ENCODE measurements around the gene SPNS1. TPM values are rescaled to one million over a fixed set of nuclear protein-coding genes. Genes with fewer than 3 reads are reported as not detected.

Gene SPNS1
- total and polyA plus RNA-seq, 9 donors = 4.5 to 25.5 (median 17.4) TPM

GRCh38 chr16:28987170-28987853 is 12.7 kb downstream of the SPNS1 start:
- TF ChIP-seq EP300 (IDR thresholded peaks at IDR 0.05) (no peak), POLR2A (IDR thresholded peaks at IDR 0.05) (no peak)
- H3K4me3 ChIP-seq = no peak overlapping the region
- no peak for DNase-seq
- 96 to 99% (median 99%) methylated on average over 4 of the region's 4 CpGs for WGBS, 3 donors
- H3K9me3 ChIP-seq = no peaks in the 10 kb centered on the region
- intact Hi-C loops (cut with DNase I) = loop anchor here in 1 of 4 donors (10.0 kb wide), 1 partner anchor 747 kb away; no protein-coding TSS in a partner anchor
- H3K27me3 ChIP-seq = no peaks in the 10 kb centered on the region
- H3K36me3 ChIP-seq = no peaks in the 10 kb centered on the region
- no peak overlapping the region for H3K27ac ChIP-seq
- H3K4me1 ChIP-seq (ENCODE audit: insufficient read depth) = peaks cover 3% of the 10 kb centered on the region

- 91 to 94% (median 93%) methylated on average over 14 of the region's 14 CpGs for WGBS, 3 donors
Observed at GRCh38 chr16:28989363-28989762, 14.8 kb downstream of the SPNS1 start.

GRCh38 chr16:28990375-28991040 is 15.9 kb downstream of the SPNS1 start:
- DNase-seq = no peak
- TF ChIP-seq POLR2A (IDR thresholded peaks at IDR 0.05) = no peak
- TF ChIP-seq CTCF (IDR thresholded peaks at IDR 0.05) = no peak
- TF ChIP-seq EP300 (IDR thresholded peaks at IDR 0.05) = no peak
- no peak overlapping the region for H3K27ac ChIP-seq
- no peak overlapping the region for H3K4me3 ChIP-seq
- WGBS, 3 donors = 90 to 92% (median 91%) methylated on average over 11 of the region's 11 CpGs
- H3K9me3 ChIP-seq = no peaks in the 10 kb centered on the region
- H3K4me1 ChIP-seq (ENCODE audit: insufficient read depth) = peaks cover 3% of the 10 kb centered on the region
- H3K27me3 ChIP-seq = no peaks in the 10 kb centered on the region
- intact Hi-C loops (cut with DNase I) = no loop called here
- no peaks in the 10 kb centered on the region for H3K36me3 ChIP-seq

More at GRCh38 chr16:28989363-28989762, 14.8 kb downstream of the SPNS1 start:
- no peak for TF ChIP-seq POLR2A (IDR thresholded peaks at IDR 0.05)
- no peak for TF ChIP-seq EP300 (IDR thresholded peaks at IDR 0.05)
- TF ChIP-seq CTCF (IDR thresholded peaks at IDR 0.05) = no peak
- no peaks in the 10 kb centered on the region for H3K27me3 ChIP-seq
- intact Hi-C loops (cut with DNase I) = loop anchor here in 1 of 4 donors (10.0 kb wide), 1 partner anchor 745 kb away; no protein-coding TSS in a partner anchor
- DNase-seq = no peak
- no peaks in the 10 kb centered on the region for H3K9me3 ChIP-seq
- H3K27ac ChIP-seq = no peak overlapping the region
- H3K36me3 ChIP-seq = no peaks in the 10 kb centered on the region
- peaks cover 3% of the 10 kb centered on the region for H3K4me1 ChIP-seq (ENCODE audit: insufficient read depth)
- no peak overlapping the region for H3K4me3 ChIP-seq

- TF ChIP-seq EP300 (IDR thresholded peaks at IDR 0.05) (no peak), CTCF (IDR thresholded peaks at IDR 0.05) (no peak), POLR2A (IDR thresholded peaks at IDR 0.05) (no peak)
- Histone ChIP-seq H3K4me1 (ENCODE audit: insufficient read depth) (peaks cover 3% of the 10 kb centered on the region), H3K4me3 (no peak overlapping the region), H3K9me3 (no peaks in the 10 kb centered on the region), H3K36me3 (no peaks in the 10 kb centered on the region), H3K27me3 (no peaks in the 10 kb centered on the region), H3K27ac (no peak overlapping the region)
- WGBS, 3 donors = 55 to 61% (median 56%) methylated on average over 8 of the region's 8 CpGs
- intact Hi-C loops (cut with DNase I) = no loop called here
- no peak for DNase-seq
Observed at GRCh38 chr16:28991687-28992086, 17.1 kb downstream of the SPNS1 start.

GRCh38 chr16:28992496-28992895 is 17.9 kb downstream of the SPNS1 start:
- 74 to 88% (median 77%) methylated on average over 10 of the region's 10 CpGs for WGBS, 3 donors
- Histone ChIP-seq H3K9me3 (no peaks in the 10 kb centered on the region), H3K4me3 (no peak overlapping the region), H3K27ac (no peak overlapping the region), H3K27me3 (no peaks in the 10 kb centered on the region), H3K36me3 (no peaks in the 10 kb centered on the region), H3K4me1 (ENCODE audit: insufficient read depth) (peaks cover 3% of the 10 kb centered on the region)
- TF ChIP-seq CTCF (IDR thresholded peaks at IDR 0.05) (no peak), EP300 (IDR thresholded peaks at IDR 0.05) (no peak), POLR2A (IDR thresholded peaks at IDR 0.05) (no peak)
- no peak for DNase-seq
- intact Hi-C loops (cut with DNase I) = no loop called here
